Limb (tissue), 2 donors: Measurements from ENCODE around the gene CHRNG.
"Not testable (repeated sequence)": the region's sequence is repeated elsewhere in the genome, so short reads cannot be mapped to it uniquely, and the experiment has no call there.

Experiments
- DNase-seq, 2 donors: peaks; one replicate each; pipeline ENCODE4 v3.0.0-alpha.2; 2016; ENCODE audit errors: extremely low spot score in 2 of 2

Gene CHRNG

GRCh38 chr2:232543491-232543890 lies 4.0 kb downstream of the CHRNG start:
- DNase-seq: no peak

GRCh38 chr2:232543928-232544631 lies 4.6 kb downstream of the CHRNG start:
- no peak for DNase-seq

- no peak for DNase-seq
Measured at GRCh38 chr2:232544674-232545073, 5.2 kb downstream of the CHRNG start.

GRCh38 chr2:232545511-232546375 lies 6.3 kb downstream of the CHRNG start:
- DNase-seq: no peak

- no peak for DNase-seq
Measured at GRCh38 chr2:232547991-232548390, 8.5 kb downstream of the CHRNG start.

DNA sequence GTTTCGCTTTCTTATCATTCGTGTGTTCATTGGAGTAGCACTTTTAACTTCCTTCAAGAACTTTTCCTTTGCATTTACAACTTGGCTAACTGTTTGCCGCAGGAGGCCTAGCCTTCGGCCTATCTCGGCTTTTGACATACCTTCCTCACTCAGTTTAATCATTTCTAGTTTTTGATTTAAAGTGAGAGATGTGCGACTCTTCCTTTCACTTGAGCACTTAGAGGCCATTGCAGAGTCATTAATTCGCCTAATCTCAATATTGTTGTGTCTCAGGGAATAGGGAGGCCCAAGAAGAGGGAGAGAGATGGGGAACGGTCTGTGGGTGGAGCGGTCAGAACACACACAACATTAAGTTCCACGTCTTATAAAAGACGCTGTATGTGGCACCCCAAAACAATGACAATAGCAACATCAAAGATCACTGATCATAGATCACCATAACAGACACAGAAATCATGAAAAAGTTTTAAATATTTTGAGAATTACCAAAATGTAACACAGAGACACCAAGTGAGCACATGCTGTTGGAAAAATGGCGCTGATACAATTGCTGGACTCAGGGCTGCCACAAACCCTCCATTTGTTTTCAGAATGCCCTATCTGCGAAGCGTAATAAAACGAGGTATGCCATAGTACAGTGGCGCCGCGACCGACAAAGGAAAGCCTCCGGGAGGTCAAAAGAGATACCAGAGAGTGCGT lies 10.3 kb downstream of the CHRNG start:
- no peak for DNase-seq

DNA sequence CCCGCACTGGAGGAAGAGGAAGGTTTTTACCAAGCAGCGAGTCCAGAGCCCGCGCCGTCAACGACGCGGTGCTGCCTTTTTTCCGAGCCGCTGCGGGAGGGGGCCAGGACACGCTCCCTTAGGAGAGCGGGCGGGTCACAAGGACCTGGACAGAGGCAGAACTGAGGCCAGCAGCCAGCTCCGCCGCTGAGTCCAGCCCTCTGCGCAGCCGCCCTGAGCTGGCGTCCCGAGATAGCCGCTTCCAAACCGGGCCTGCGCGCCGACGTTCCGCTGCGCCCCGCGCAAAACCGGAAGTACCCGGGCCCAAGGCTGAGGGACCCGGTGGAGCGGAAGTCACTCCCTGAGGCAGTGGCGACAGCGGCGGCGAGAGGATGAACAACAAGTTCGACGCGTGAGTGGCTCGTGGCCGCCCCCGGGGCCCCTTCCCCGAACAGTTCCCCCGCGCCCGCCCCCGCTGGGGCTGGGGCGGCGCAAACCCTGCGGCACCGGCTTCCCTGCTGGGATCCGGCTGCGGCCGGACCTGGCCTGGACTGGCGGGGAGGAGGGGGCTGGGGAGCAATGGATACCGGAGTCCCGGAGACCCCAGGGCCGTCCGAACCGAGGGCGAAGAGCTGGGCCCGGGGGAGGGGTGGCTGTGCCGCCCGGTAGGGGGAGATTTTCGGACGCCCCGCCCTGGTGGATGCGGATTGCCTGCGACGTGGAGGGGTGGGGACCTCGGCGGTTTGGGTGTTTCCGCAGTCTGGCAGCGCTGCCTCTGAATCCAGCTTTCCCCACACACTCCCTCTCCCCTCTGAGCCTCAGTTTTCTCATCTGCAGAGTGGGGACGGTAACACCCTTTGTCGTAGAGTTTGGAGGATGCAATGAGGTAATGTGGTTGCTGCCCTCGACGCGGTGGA lies 11.1 kb downstream of the CHRNG start, which contains the start of the genes EIF4E2 and TIGD1:
Gene EIF4E2, plus strand, starts transcription at position 336 of the 896 bp plus-strand sequence. Its CDS starts 36 bp downstream, at position 372.
Gene TIGD1, minus strand, starts transcription at position 204 of the 896 bp plus-strand sequence. CDS start 675 bp downstream, outside the sequence.
- DNase-seq: peak; percentile 94 to 96

DNA sequence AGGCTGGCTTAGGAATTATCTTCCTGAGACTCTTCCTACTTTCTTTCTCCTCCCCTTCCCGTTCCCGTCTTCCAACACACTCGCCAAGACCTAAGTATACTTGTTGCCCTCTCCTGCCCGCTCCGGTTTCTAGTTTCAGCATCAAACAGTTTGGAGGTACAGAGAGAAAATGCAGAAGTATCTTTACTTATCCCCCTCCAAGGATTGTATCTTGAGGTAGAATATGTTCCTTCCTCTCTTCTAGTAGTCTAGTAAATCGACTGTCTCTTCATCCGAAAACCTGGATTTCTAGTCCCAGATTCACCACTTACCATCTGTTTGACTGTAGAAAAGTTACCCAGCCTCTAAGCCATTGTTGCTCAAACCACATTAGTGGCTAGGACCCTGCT lies 11.8 kb downstream of the CHRNG start:
- DNase-seq: no peak

GRCh38 chr2:232551776-232552175 lies 12.3 kb downstream of the CHRNG start:
- no peak for DNase-seq

GRCh38 chr2:232556426-232556825 lies 16.9 kb downstream of the CHRNG start:
- DNase-seq: no peak

GRCh38 chr2:232562515-232563151 lies 23.1 kb downstream of the CHRNG start:
- no peak for DNase-seq

DNA sequence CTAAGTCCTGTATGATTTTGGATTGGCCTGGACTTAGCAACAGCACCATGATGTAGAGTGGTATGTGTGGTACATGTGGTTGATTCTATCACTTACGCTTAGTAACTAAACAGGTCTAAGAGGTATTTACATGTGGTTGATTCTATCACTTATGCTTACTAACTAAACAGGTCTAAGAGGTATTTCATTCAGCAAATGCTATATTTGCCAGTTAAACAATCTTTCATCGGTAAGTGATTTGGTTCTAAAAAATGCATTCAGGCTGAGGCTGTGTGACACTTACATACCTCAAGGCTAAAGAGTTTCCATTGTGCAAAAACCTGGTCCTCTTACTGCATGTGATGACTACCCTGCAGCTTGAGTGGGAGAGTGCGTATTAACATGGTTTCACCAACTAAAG lies 24.1 kb downstream of the CHRNG start:
- no peak for DNase-seq

DNA sequence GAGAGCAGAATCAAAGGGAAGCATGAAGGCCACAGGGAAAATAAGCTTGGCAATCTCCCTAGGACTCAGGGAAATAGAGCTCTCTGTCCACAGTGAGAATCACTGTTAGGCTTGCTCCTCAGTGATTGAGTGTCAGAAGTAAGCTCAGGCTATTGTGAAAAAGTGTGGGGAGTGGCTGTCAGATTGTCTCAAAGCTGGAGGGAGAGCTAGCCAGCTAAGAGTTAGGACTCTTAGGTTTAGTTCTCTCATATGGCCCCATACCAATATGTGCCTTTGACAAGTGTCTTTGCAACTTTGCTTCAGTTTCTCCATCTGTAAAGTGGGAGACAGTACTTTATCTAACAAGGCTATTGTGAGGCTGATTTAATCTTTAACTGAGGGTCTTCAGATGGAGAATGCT lies 28.2 kb downstream of the CHRNG start:
- no peak for DNase-seq

GRCh38 chr2:232568161-232568560 lies 28.7 kb downstream of the CHRNG start:
- DNase-seq: no peak

- no peak for DNase-seq
Measured at GRCh38 chr2:232569541-232569940, 30.0 kb downstream of the CHRNG start.

- not testable (repeated sequence) for DNase-seq
Measured at GRCh38 chr2:232570481-232570880, 31.0 kb downstream of the CHRNG start.

DNA sequence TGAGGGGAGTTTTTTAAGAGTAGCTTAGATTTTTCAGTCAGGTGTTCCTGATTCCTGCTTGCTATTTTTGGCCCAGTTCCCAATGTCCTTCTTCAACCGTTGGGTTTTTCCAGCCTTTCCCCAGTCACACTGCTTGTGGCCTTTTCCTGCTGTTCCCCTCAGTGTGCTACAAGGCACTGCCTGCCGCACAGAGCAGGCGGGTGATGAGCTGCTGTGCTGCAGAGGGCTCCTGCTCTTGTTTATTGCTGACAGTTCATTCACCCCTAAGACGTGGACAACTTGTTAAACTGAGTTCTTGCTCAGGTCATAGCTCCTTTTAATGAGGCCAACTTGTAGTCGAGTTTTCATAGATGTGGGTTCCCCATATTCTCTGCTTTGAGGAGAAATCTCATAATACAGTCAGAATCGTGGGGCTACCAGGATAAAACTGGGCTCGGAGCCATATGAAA lies 31.6 kb downstream of the CHRNG start:
- no peak for DNase-seq

DNA sequence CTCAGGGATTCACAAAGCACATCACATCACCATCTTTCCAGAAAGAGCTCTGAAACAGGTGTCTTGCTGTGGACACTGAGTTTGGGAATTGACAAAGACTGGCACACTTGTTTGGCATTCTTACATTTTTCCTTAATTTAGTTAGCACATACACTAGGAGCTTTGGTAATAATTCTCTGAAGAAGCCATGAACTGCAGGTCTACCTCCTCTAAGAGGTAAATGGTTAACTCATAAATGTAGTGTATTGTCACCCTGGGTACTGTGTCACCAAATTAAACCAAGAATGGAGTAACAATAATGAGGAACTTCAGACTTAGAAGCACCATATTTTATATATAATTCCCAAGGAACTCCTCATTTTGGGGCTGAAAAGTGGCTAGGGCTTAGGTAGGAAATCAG lies 33.5 kb downstream of the CHRNG start:
- no peak for DNase-seq

GRCh38 chr2:232573771-232574435 lies 34.4 kb downstream of the CHRNG start:
- no peak for DNase-seq
